HG03045 (cell line): Measurements from ENCODE around the gene GALNT7.
"Not testable (repeated sequence)": the region's sequence is repeated elsewhere in the genome, so short reads cannot be mapped to it uniquely, and the experiment has no call there.

Source experiments
- ATAC-seq: cut with Tn5 transposase; IDR thresholded peaks from one replicate; pipeline ENCODE4 v1.9.1; 2021; ENCODE audit warnings: mild to moderate bottlenecking, moderate library complexity; ENCODE audit not compliant: unreplicated experiment

The GALNT7 gene

GRCh38 chr4:173168396-173169177 is at the start of gene GALNT7:
Gene GALNT7 (plus strand): TSS chr4:173168811. CDS start chr4:173168836, 25 bp downstream.
- ATAC-seq, result peak; percentile 35

GRCh38 chr4:173118819-173119218 is 49.8 kb upstream of the GALNT7 start:
- ATAC-seq, result not testable (repeated sequence)

- no peak for ATAC-seq
Observed at GRCh38 chr4:173119818-173120217, 48.8 kb upstream of the GALNT7 start.

GRCh38 chr4:173121076-173121561 is 47.5 kb upstream of the GALNT7 start:
- peak; percentile 97 for ATAC-seq

- no peak for ATAC-seq
Observed at GRCh38 chr4:173124209-173124865, 44.3 kb upstream of the GALNT7 start.

GRCh38 chr4:173125216-173125812 is 43.3 kb upstream of the GALNT7 start:
- ATAC-seq, result no peak

GRCh38 chr4:173128199-173128890 is 40.3 kb upstream of the GALNT7 start:
- no peak for ATAC-seq

GRCh38 chr4:173130687-173131086 is 37.9 kb upstream of the GALNT7 start:
- no peak for ATAC-seq

- ATAC-seq, result no peak
Observed at GRCh38 chr4:173134426-173134825, 34.2 kb upstream of the GALNT7 start.

- no peak for ATAC-seq
Observed at GRCh38 chr4:173135241-173135847, 33.3 kb upstream of the GALNT7 start.

GRCh38 chr4:173138624-173139023 is 30.0 kb upstream of the GALNT7 start:
- no peak for ATAC-seq

GRCh38 chr4:173139561-173139960 is 29.1 kb upstream of the GALNT7 start:
- ATAC-seq, result no peak

- no peak for ATAC-seq
Observed at GRCh38 chr4:173145131-173145530, 23.5 kb upstream of the GALNT7 start.

GRCh38 chr4:173146456-173146855 is 22.2 kb upstream of the GALNT7 start:
- no peak for ATAC-seq

- ATAC-seq, result no peak
Observed at GRCh38 chr4:173151496-173151895, 17.1 kb upstream of the GALNT7 start.

- ATAC-seq, result no peak
Observed at GRCh38 chr4:173152104-173152503, 16.5 kb upstream of the GALNT7 start.

- no peak for ATAC-seq
Observed at GRCh38 chr4:173153445-173153844, 15.2 kb upstream of the GALNT7 start.

- ATAC-seq, result no peak
Observed at GRCh38 chr4:173159791-173160190, 8.8 kb upstream of the GALNT7 start.

GRCh38 chr4:173160871-173161270 is 7.7 kb upstream of the GALNT7 start:
- ATAC-seq, result no peak

- no peak for ATAC-seq
Observed at GRCh38 chr4:173161311-173161710, 7.3 kb upstream of the GALNT7 start.

GRCh38 chr4:173165706-173166105 is 2.9 kb upstream of the GALNT7 start:
- ATAC-seq, result no peak
